ENCODE measurements around the gene MRC2.

The MRC2 gene

DNA sequence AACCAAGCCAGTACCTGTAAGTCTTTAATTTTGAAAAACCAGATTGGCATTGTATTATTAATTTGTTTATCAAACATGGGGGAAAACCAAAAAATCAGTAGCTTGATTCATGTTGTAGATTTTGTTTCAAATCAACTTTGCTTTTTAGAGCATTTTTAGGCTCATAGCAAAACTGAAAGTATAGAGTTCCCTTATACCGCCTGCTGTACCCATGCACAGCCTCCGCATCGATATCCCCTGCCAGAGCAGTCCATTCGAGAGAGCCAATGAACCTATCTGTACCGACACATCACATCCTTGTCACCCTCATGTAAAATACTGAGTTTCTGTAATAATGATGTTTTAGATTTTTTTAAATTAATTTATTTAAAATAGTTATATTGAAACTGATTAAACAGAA lies 16.2 kb upstream of the MRC2 start:
- TF ChIP-seq FOXP2 (optimal IDR thresholded peaks at IDR 0.05; ENCODE audit: borderline replicate concordance, extremely low read depth, extremely low read length, insufficient read depth): no peak
- TF ChIP-seq TAF1 (IDR thresholded peaks at IDR 0.05; ENCODE audit: borderline replicate concordance, insufficient read depth, low read length): no peak
- TF ChIP-seq POLR2AphosphoS5 (IDR thresholded peaks at IDR 0.05; ENCODE audit: low read depth, low read length): no peak
- TF ChIP-seq SIN3A (IDR thresholded peaks at IDR 0.05; ENCODE audit: borderline replicate concordance, insufficient read depth, low read length): no peak
- TF ChIP-seq, protein P1, sequence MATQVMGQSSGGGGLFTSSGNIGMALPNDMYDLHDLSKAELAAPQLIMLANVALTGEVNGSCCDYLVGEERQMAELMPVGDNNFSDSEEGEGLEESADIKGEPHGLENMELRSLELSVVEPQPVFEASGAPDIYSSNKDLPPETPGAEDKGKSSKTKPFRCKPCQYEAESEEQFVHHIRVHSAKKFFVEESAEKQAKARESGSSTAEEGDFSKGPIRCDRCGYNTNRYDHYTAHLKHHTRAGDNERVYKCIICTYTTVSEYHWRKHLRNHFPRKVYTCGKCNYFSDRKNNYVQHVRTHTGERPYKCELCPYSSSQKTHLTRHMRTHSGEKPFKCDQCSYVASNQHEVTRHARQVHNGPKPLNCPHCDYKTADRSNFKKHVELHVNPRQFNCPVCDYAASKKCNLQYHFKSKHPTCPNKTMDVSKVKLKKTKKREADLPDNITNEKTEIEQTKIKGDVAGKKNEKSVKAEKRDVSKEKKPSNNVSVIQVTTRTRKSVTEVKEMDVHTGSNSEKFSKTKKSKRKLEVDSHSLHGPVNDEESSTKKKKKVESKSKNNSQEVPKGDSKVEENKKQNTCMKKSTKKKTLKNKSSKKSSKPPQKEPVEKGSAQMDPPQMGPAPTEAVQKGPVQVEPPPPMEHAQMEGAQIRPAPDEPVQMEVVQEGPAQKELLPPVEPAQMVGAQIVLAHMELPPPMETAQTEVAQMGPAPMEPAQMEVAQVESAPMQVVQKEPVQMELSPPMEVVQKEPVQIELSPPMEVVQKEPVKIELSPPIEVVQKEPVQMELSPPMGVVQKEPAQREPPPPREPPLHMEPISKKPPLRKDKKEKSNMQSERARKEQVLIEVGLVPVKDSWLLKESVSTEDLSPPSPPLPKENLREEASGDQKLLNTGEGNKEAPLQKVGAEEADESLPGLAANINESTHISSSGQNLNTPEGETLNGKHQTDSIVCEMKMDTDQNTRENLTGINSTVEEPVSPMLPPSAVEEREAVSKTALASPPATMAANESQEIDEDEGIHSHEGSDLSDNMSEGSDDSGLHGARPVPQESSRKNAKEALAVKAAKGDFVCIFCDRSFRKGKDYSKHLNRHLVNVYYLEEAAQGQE (IDR thresholded peaks at IDR 0.05; ENCODE audit: insufficient read depth in 1 of 2, low read depth in 2 of 2, low read length in 2 of 2): no peak

DNA sequence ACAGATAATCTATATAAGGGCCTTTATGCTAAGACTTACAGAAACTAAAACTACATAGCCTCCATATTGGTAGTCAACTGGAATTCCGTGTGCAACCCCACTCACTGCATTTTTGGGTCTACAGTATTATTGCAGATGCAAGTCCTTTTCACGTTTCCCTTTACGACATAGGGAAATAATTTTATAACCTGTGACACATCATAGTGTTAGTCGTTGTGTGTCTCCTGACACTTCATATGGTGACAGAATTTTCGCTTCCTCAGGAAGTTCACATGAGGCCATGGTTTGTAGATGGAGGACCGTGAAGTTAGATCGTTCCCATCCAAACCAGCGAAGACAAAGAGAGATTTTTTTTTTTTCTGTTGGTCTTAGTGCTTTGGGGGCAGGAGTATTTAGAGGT lies 15.7 kb upstream of the MRC2 start:
- no peak for TF ChIP-seq TAF1 (IDR thresholded peaks at IDR 0.05; ENCODE audit: borderline replicate concordance, insufficient read depth, low read length)
- TF ChIP-seq SIN3A (IDR thresholded peaks at IDR 0.05; ENCODE audit: borderline replicate concordance, insufficient read depth, low read length): no peak
- TF ChIP-seq, protein P1 (IDR thresholded peaks at IDR 0.05; ENCODE audit: insufficient read depth in 1 of 2, low read depth in 2 of 2, low read length in 2 of 2): no peak

DNA sequence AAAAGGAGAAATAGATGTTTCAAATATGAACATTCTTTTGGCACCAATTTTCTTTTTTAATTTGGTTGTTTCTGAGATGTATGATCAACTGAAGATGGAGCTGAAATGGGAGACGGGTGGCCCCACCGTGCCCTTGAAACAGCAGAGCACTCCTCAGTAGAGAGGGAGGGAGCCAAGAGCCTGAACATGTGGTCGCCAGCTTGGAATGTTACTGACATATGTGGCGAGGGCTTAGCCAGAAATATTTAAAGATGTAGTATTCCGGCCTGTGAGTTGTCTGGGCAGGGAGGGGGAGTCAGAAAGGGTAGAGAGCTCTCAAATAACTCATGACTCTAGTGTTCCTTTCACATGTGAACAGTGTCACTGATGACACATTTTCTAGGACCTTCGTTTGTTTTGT lies 13.3 kb upstream of the MRC2 start:
- no peak for TF ChIP-seq POLR2AphosphoS5 (IDR thresholded peaks at IDR 0.05; ENCODE audit: low read depth, low read length)
- TF ChIP-seq, protein P1 (IDR thresholded peaks at IDR 0.05; ENCODE audit: insufficient read depth in 1 of 2, low read depth in 2 of 2, low read length in 2 of 2): no peak
- TF ChIP-seq SIN3A (IDR thresholded peaks at IDR 0.05; ENCODE audit: borderline replicate concordance, insufficient read depth, low read length): no peak
- no peak for TF ChIP-seq TAF1 (IDR thresholded peaks at IDR 0.05; ENCODE audit: borderline replicate concordance, insufficient read depth, low read length)

DNA sequence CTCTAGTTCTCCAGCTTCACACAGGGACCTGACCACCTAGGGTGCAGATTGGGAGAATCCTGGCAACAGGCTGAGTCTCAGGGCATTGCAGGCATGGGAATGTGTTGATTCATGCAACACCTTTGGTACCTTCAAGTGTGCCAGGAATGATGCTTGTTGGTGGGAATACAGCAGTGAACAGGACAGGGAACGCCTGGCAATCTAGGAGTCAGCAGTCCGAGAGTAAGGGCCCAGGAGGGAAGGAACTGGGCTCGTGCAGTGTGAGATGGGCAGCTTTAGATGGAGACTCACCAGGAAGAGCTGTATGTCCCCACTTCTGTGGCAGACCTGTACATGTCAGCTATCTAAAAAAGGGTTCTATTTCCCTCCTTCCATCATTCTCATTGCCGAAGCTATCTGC lies 12.0 kb upstream of the MRC2 start:
- no peak for TF ChIP-seq FOXP2 (optimal IDR thresholded peaks at IDR 0.05; ENCODE audit: borderline replicate concordance, extremely low read depth, extremely low read length, insufficient read depth)
- no peak for TF ChIP-seq POLR2AphosphoS5 (IDR thresholded peaks at IDR 0.05; ENCODE audit: low read depth, low read length)
- TF ChIP-seq TAF1 (IDR thresholded peaks at IDR 0.05; ENCODE audit: borderline replicate concordance, insufficient read depth, low read length): no peak
- no peak for TF ChIP-seq SIN3A (IDR thresholded peaks at IDR 0.05; ENCODE audit: borderline replicate concordance, insufficient read depth, low read length)
- TF ChIP-seq, protein P1 (IDR thresholded peaks at IDR 0.05; ENCODE audit: insufficient read depth in 1 of 2, low read depth in 2 of 2, low read length in 2 of 2): no peak

Data from PFSK-1 (cell line).